ENCODE results near the gene GABRG3.
"Not testable (repeated sequence)": the region's sequence is repeated elsewhere in the genome, so short reads cannot be mapped to it uniquely, and the experiment has no call there.

The GABRG3 gene

DNA sequence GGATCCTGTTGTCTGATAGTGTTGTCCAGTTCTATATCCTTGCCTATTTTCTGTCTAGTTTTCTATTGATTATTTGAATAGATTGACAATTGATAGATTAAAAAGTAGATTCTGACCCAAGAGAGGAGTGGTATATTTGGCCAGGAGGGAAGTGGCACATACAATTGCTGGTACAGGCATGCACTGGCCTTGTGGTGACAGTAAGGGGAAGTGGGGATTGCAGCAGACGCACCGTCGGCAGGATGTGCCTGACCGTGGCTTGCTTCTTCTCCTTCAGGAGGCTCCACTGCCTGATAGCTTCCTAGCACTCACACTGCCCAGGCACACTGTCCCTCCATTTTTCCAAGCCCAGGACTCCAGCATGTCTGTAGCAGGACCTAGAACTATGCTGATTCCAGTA lies 10.5 kb downstream of the GABRG3 start:
- DNase-seq = no peak

DNA sequence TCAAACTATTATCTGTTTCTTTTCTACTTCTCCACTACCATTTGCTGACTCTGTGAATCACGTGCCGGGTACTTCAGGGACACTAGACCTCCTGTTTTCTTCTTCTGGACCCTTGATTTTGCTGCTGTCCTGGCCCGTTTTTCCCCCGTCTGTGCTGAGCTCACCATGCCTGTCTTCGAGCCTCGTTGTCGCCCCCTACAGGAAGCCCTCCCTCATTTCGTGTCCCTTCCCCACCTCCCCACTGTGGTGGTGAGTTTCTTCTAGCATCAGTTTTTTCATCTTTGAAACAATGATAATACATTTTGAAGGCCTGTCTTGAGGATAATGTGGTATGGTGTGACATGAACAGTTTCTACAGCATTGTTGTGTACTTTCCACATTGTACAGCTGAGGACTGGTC lies 12.8 kb downstream of the GABRG3 start:
- in situ Hi-C loops (cut with HindIII; ENCODE audit: low pct_ligation_motif_present, low pct_unique_long_range_greater_than_20kb, low sequenced_read_pairs) = no loop called here
- DNase-seq = peak; percentile 8

More for the DNA sequence above, 10.5 kb downstream of the GABRG3 start:
- in situ Hi-C loops (cut with HindIII; ENCODE audit: low pct_ligation_motif_present, low pct_unique_long_range_greater_than_20kb, low sequenced_read_pairs) = no loop called here

DNA sequence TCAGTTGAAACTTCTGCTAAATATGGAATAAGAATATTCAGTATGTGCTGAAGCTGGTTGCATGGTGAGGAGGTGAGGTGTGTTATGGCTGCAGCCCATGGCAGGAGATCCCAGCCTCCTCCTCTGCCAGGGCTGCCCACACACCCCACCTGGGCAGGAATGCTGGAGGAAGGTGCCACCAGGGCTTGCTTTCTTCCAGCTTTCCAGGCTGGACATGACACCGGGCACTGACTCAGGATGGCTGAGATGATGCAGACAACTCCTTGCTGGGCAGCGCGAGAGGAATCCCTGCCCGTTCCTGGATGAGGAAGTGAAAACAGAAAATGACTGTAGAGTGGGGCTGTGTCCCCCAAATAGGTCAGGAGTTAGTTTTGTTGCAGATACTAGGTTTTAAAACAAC lies 14.1 kb downstream of the GABRG3 start:
- in situ Hi-C loops (cut with HindIII; ENCODE audit: low pct_ligation_motif_present, low pct_unique_long_range_greater_than_20kb, low sequenced_read_pairs) = no loop called here
- no peak for DNase-seq

DNA sequence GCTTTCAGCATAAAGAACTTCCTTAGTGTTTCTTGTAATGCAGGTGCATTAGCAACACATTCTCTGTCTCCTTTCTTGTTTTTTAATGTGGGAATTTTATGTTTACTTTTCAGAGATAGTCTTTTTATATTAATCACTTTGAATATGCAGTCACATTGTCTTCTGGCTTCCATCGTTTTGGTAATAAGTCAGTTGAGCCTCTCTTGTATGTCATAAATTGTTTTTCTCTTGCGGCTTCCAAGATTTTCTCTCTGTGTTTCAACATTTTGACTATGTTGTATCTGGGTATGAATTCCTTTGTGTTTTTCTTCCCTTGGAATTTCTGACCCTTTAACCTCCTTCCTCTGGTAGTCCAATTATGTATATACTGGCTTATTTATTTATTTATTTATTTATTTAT lies 25.3 kb downstream of the GABRG3 start:
- in situ Hi-C loops (cut with HindIII; ENCODE audit: low pct_ligation_motif_present, low pct_unique_long_range_greater_than_20kb, low sequenced_read_pairs) = no loop called here
- no peak for DNase-seq

DNA sequence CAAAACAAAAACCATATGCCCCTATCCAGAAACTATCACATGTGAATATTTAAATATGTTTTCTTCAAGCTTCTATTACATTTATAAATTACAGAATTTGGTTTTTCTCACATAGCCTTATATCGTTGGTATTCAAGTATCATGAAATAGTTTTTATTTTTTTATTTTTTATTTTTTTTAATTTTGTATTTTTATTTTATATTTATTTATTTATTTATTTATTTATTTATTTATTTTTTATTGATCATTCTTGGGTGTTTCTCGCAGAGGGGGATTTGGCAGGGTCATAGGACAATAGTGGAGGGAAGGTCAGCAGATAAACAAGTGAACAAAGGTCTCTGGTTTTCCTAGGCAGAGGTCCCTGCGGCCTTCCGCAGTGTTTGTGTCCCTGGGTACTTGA lies 32.0 kb downstream of the GABRG3 start:
- in situ Hi-C loops (cut with HindIII; ENCODE audit: low pct_ligation_motif_present, low pct_unique_long_range_greater_than_20kb, low sequenced_read_pairs) = not testable (repeated sequence)

DNA sequence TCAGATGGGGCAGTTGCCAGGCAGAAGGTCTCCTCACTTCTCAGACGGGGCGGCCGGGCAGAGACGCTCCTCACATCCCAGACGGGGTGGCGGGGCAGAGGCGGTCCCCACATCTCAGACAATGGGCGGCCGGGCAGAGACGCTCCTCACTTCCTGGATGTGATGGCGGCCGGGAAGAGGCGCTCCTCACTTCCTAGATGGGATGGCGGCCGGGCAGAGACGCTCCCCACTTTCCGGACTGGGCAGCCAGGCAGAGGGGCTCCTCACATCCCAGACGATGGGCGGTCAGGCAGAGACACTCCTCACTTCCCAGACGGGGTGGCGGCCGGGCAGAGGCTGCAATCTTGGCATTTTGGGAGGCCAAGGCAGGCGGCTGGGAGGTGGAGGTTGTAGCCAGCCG lies 33.2 kb downstream of the GABRG3 start:
- DNase-seq; in situ Hi-C loops (cut with HindIII; ENCODE audit: low pct_ligation_motif_present, low pct_unique_long_range_greater_than_20kb, low sequenced_read_pairs): not testable (repeated sequence)

More for the DNA sequence above, 32.0 kb downstream of the GABRG3 start:
- DNase-seq = not testable (repeated sequence)

DNA sequence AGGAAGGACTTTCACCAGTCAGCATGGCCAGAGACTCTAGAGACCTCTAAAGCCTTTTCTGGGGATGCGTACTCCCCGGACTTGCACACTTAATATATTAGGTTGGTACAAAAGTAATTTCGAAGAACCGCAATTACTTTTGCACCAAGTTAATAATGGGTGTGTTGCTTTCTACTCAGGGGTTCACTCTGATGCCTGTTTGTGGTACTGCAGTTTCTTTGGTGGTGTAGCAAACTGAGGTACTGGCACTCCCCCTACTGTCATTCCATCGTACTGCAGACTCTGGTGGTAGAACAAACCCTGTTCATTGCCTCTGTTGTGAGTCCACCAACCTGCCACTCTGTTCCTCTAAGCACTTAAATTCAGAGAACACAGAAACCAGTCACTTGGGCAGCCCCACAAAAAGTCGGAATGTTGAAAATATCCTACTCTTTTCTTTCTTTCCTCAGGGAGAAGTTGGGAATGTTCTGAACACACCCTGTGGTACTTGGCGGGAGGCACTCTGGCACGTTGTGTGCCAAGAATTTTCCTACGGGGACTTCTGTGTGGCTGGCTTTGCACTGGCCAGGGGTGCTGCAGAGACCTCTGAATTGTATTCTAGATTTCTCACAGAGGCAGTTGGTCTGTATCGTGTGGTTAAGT lies 46.3 kb downstream of the GABRG3 start:
- in situ Hi-C loops (cut with HindIII; ENCODE audit: low pct_ligation_motif_present, low pct_unique_long_range_greater_than_20kb, low sequenced_read_pairs) = no loop called here
- peak; percentile 73 for DNase-seq

DNA sequence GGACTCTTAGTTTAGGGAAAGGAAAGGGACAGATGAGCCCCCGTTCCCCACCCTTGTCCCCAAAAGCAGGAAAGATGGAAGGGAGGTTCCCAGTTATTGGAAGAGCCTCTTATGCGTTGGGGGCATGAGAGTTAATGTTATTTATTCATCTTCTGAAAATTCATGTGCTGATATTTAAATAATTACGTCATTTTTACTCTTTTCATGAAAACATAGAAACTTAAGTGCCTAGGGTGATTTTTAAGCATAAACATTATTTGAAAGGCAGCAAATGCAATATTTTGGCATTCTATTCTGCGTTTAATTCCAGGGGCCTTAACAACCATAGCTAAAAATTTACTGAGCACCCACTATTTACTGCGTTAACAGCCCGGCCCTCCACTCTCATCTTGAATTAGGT lies 48.7 kb downstream of the GABRG3 start:
- in situ Hi-C loops (cut with HindIII; ENCODE audit: low pct_ligation_motif_present, low pct_unique_long_range_greater_than_20kb, low sequenced_read_pairs) = no loop called here
- DNase-seq = no peak

DNA sequence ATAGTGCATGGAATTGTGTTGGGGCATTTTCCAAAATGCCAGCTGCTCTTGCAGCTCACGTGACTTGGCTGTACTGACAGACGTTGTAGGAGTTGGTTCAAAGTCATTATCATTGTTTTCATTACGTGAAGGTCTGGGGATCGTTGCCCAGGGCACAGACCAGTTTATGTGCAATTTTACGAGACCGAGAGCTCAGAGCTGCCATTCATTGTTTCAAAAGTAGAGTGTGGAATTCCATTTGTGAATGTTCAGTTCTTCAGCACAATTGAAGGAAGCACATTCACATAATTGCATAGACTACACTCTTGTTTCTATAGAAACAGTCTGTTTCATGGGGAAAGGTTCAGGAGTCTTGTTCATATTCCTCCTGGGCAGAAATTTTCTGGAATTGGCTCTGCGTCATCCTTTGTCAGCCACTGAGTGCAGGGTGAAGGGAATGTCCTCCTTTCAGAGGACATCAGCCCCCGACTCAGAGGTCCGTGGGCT lies 54.5 kb downstream of the GABRG3 start:
- in situ Hi-C loops (cut with HindIII; ENCODE audit: low pct_ligation_motif_present, low pct_unique_long_range_greater_than_20kb, low sequenced_read_pairs) = no loop called here
- no peak for DNase-seq

DNA sequence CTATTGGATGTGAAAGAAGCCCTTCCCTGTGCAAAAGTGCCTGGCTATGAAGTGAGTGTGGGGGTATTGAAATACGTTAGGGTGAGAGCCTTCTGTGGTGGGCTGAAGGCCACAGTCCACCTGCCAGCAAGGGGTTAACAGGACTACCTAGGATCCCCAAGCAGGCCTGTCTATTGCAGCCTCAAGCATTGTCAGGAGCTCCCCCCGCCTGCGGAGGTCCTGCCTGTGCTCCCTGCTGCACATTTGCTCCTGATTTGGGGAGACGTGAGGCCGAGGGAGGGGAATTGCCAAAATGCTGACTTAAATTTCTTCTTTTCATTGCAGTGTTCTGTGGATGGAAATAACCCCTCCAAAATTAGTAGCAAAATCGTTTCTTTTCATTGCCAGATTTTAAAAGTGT lies 56.2 kb downstream of the GABRG3 start:
- no peak for DNase-seq
- in situ Hi-C loops (cut with HindIII; ENCODE audit: low pct_ligation_motif_present, low pct_unique_long_range_greater_than_20kb, low sequenced_read_pairs) = no loop called here

DNA sequence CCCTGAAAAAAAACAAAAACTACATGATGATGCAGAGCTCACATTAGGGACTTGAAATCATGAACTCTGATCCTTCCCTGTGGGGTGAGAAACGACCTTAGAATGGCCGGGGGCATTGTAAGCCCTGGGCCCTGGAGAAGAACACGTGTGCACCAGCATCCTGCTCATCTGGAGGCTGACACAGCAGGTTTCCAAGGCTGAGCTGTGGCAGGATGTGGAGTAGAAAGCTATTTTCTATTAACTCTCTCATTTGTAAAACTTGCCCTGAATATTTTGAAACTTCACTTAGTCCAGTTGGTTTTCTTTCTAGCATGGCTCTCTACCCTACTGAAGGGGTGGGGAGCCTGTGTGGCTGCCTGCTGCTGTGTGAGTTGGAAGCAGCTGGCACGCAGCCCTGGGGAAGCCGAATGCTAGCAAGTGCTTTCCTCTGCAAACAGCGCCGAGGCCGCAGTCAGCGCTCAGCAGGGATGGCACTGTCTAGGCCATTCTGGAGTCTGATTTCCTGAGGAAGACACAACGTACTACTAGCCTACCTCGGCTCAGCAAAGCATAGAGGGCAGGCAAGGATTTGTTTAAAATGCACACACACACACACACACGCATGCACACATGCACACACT lies 58.0 kb downstream of the GABRG3 start:
- no peak for DNase-seq
- in situ Hi-C loops (cut with HindIII; ENCODE audit: low pct_ligation_motif_present, low pct_unique_long_range_greater_than_20kb, low sequenced_read_pairs) = no loop called here

DNA sequence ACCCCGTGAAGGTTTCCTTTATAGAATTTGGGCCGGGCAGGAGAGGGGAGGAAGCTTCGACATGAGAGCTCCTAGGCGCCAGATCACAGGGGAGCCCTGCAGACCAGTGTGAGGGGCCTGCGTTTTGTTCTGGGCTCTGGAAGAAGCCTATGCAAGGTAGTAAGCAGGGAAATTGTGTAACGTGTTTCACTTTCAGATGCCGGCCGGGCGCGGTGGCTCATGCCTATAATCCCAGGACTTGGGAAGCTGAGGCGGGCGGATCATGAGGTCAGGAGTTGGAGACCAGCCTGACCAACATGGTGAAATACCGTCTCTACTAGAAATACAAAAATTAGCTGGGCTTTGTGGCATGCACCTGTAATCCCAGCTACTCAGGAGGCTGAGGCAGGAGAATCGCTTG lies 65.2 kb downstream of the GABRG3 start:
- in situ Hi-C loops (cut with HindIII; ENCODE audit: low pct_ligation_motif_present, low pct_unique_long_range_greater_than_20kb, low sequenced_read_pairs) = no loop called here
- DNase-seq = no peak

DNA sequence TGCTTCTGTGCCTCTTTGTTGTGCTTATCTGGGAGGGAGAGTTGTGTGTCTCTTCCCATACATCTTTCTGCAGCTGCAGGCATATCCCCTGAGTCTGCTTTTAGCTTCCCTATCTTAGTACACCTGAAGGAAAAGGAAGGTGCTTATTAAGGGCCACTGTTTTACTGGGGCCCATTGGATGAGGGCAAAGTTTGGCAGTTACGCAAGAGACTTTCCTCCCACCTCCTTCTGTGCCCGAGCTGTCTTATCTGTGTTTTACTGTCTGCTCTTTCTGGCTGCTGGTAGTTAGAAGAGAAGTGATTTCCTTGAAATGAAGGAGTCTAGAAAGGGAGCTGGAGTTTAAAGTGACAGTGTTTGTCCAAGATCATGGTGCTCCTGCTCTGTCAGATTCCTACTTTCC lies 66.5 kb downstream of the GABRG3 start:
- DNase-seq = no peak
- in situ Hi-C loops (cut with HindIII; ENCODE audit: low pct_ligation_motif_present, low pct_unique_long_range_greater_than_20kb, low sequenced_read_pairs) = no loop called here

DNA sequence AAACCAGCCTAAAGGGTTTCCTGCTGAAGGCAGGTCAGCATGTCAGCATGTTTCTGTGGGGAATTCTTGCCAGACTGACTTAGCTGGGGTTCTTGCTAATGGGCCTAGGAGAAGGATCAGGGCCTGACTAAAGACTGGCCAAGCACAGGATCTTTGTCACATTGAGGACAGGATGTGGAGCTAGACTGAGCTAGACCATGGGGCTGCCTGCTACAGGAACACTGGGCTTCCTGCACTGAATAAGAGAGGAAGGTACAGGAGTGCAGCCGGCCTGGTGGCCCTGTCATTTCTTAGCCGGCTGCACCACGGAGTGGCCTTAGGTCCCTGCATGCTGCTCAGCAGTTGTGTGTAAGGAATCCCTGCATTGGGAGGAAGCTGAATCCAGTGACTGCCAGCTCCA lies 68.2 kb downstream of the GABRG3 start:
- no peak for DNase-seq
- in situ Hi-C loops (cut with HindIII; ENCODE audit: low pct_ligation_motif_present, low pct_unique_long_range_greater_than_20kb, low sequenced_read_pairs) = no loop called here

DNA sequence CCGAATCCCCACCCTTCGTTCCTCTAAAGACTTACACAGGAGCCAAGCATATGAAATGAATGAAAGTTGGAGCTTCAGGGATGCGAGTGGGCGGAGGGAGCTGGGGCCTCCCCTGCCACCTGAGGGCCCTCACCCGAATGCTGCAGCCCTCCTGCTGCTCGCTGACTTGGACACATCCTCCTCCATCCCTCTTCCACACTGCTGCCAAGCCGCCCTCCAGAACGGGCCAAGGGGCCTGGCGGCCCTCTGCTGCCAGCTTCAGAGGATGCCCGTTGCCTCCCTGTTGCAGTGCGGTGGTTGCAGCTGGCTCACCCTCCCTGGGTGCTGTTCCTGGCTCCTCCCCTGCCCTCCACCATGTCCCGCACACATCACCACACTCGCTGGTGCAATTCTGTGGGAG lies 71.2 kb downstream of the GABRG3 start:
- DNase-seq = no peak

DNA sequence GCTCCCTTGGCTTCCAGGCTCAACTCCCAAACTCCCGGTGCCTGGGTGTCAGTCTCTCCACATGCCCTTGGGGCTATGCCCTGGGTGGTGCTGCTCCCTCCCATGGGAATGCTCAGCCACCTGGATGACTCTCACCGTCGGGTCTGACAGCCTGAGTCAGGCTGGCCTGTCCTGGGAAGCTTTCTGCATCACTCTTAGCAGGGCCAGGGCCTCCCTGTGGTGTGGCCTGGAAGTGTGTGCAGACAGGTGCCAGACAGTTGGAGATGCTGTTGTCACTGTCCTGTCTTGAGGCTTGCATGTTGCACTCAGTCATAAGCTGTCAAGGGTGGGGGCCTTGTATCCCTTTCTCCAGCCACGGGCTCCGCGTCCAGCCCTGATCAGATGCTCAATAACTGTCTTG lies 71.7 kb downstream of the GABRG3 start:
- DNase-seq = no peak
- in situ Hi-C loops (cut with HindIII; ENCODE audit: low pct_ligation_motif_present, low pct_unique_long_range_greater_than_20kb, low sequenced_read_pairs) = no loop called here

More for the DNA sequence above, 71.2 kb downstream of the GABRG3 start:
- in situ Hi-C loops (cut with HindIII; ENCODE audit: low pct_ligation_motif_present, low pct_unique_long_range_greater_than_20kb, low sequenced_read_pairs) = no loop called here

DNA sequence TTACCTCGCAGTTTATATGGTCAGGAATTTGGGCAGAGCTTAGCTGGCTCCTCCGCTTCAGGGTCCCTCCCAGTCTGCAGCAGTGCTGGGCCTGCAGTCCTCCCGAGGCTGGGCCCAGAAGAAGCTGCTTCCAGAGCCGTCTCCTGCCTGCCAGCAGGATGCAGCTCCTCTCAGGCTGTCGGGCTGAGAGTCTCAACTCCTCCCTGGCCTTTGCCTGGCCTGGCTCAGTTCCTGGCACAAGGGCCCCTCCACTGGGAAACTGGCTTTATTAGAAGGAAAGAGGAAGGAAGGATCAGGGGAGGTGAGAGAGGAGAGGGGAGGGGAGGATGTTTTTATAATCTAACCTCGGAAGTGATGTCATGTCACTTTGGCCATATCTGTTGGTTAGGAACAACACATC lies 72.8 kb downstream of the GABRG3 start:
- in situ Hi-C loops (cut with HindIII; ENCODE audit: low pct_ligation_motif_present, low pct_unique_long_range_greater_than_20kb, low sequenced_read_pairs) = no loop called here
- no peak for DNase-seq

DNA sequence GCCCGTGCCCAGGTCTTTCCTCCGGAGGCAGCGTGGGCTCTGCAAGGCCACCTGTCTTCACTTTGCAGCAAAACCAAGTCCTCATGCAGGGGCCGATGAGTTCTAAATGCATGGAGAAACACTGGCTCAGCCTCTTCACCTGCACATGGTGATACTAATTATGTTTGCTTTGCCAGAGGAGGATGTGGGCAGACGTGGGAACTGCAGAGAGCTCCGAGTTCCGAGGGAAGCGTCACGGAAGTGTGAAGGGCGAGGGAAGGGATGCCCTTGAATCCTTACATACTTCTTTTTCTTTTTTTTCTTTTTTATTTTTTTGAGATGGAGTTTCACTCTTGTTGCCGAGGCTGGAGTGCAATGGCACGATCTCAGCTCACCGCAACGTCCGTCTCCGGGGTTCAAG lies 74.8 kb downstream of the GABRG3 start:
- no peak for DNase-seq
- in situ Hi-C loops (cut with HindIII; ENCODE audit: low pct_ligation_motif_present, low pct_unique_long_range_greater_than_20kb, low sequenced_read_pairs) = no loop called here

DNA sequence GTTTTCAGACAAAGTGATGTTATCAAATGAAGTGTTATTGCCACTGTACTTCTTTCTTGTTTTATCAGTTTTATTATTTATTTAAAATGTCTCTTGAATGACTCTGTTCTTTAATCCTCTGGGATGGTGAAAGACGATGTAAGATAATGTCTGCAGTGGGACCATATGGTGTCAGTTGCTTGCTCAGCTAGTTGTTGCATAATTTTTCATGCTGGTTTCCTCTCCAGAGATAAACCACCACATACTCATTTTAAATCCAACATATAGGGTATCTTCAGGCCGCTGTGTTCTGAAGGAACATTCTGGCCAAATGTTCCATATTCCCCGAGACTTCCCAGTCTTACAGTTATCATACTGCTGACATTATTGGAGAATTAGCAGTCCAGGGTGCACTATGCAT lies 75.9 kb downstream of the GABRG3 start:
- DNase-seq = no peak
- in situ Hi-C loops (cut with HindIII; ENCODE audit: low pct_ligation_motif_present, low pct_unique_long_range_greater_than_20kb, low sequenced_read_pairs) = no loop called here

DNA sequence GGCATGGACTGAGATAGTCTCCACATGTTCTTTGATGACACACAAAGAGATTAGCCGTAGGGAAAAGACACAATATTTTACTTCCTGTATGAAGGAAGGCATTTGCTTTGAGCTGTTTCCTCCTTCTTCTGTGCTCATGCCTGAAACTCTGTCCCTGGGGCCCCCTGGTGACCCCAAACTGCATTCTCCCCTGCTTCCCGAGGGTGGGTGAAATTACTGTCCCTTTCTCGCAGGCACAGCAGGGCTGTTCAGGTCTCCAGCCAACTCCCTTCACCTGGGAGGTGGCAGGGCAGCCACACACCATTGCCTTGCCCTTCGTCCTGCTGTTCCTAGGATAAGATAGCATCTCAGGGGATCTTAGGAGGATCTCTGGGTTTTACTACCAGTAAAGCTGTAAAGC lies 79.2 kb downstream of the GABRG3 start:
- in situ Hi-C loops (cut with HindIII; ENCODE audit: low pct_ligation_motif_present, low pct_unique_long_range_greater_than_20kb, low sequenced_read_pairs) = no loop called here
- no peak for DNase-seq
